C4-2B (cell line): Measurements from ENCODE around the gene CYP2U1.
"Not testable (repeated sequence)": the region's sequence is repeated elsewhere in the genome, so short reads cannot be mapped to it uniquely, and the experiment has no call there.

Experiments
- H3K27ac ChIP-seq: fragments of 450-650 bp; 2 replicates; pipeline ENCODE4 v1.5.1; 2017
- CTCF ChIP-seq: fragments of 450-650 bp; conservative IDR thresholded peaks from 2 replicates; pipeline ENCODE4 v1.5.1; 2017; ENCODE audit warnings: mild to moderate bottlenecking
- ZFX ChIP-seq: fragments of 450-650 bp; IDR thresholded peaks from 2 replicates; pipeline ENCODE4 v1.6.1; 2017

CYP2U1 gene

GRCh38 chr4:107896158-107896645 lies 35.1 kb upstream of the CYP2U1 start:
- TF ChIP-seq ZFX (no peak), CTCF (no peak)
- H3K27ac ChIP-seq: no peak overlapping the region

- TF ChIP-seq ZFX (no peak), CTCF (no peak)
- no peak overlapping the region for H3K27ac ChIP-seq
Observed at GRCh38 chr4:107896646-107897045, 34.7 kb upstream of the CYP2U1 start.

- no peak overlapping the region for H3K27ac ChIP-seq
- TF ChIP-seq ZFX (no peak), CTCF (no peak)
Observed at GRCh38 chr4:107897823-107898222, 33.5 kb upstream of the CYP2U1 start.

GRCh38 chr4:107900067-107900466 lies 31.3 kb upstream of the CYP2U1 start:
- H3K27ac ChIP-seq: no peak overlapping the region
- TF ChIP-seq ZFX (no peak), CTCF (no peak; the same call in 1 of the 2 replicates)

- TF ChIP-seq CTCF: no peak
- no peak for TF ChIP-seq ZFX
- H3K27ac ChIP-seq: no peak overlapping the region
Observed at GRCh38 chr4:107900508-107900907, 30.8 kb upstream of the CYP2U1 start.

GRCh38 chr4:107901213-107901934 lies 30.0 kb upstream of the CYP2U1 start:
- TF ChIP-seq CTCF (no peak), ZFX (no peak)
- no peak overlapping the region for H3K27ac ChIP-seq

GRCh38 chr4:107902715-107903114 lies 28.6 kb upstream of the CYP2U1 start:
- TF ChIP-seq ZFX: no peak
- TF ChIP-seq CTCF: no peak
- H3K27ac ChIP-seq: no peak overlapping the region

GRCh38 chr4:107905082-107905481 lies 26.3 kb upstream of the CYP2U1 start:
- not testable (repeated sequence) for H3K27ac ChIP-seq
